ENCODE data around the gene UGGT1.

Gene UGGT1, protein sequence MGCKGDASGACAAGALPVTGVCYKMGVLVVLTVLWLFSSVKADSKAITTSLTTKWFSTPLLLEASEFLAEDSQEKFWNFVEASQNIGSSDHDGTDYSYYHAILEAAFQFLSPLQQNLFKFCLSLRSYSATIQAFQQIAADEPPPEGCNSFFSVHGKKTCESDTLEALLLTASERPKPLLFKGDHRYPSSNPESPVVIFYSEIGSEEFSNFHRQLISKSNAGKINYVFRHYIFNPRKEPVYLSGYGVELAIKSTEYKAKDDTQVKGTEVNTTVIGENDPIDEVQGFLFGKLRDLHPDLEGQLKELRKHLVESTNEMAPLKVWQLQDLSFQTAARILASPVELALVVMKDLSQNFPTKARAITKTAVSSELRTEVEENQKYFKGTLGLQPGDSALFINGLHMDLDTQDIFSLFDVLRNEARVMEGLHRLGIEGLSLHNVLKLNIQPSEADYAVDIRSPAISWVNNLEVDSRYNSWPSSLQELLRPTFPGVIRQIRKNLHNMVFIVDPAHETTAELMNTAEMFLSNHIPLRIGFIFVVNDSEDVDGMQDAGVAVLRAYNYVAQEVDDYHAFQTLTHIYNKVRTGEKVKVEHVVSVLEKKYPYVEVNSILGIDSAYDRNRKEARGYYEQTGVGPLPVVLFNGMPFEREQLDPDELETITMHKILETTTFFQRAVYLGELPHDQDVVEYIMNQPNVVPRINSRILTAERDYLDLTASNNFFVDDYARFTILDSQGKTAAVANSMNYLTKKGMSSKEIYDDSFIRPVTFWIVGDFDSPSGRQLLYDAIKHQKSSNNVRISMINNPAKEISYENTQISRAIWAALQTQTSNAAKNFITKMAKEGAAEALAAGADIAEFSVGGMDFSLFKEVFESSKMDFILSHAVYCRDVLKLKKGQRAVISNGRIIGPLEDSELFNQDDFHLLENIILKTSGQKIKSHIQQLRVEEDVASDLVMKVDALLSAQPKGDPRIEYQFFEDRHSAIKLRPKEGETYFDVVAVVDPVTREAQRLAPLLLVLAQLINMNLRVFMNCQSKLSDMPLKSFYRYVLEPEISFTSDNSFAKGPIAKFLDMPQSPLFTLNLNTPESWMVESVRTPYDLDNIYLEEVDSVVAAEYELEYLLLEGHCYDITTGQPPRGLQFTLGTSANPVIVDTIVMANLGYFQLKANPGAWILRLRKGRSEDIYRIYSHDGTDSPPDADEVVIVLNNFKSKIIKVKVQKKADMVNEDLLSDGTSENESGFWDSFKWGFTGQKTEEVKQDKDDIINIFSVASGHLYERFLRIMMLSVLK (N-terminal part only)

GRCh38 chr2:128090945-128091725 is at the start of gene UGGT1:
Gene UGGT1, plus strand, starts transcription at chr2:128091200. Its CDS starts 158 bp downstream, at chr2:128091358.
- DNase-seq (ENCODE audit: low read depth, low spot score), result peak; percentile 90

- no peak for DNase-seq (ENCODE audit: low read depth, low spot score)
Observed at GRCh38 chr2:128041561-128041960, 49.4 kb upstream of the UGGT1 start.

DNA sequence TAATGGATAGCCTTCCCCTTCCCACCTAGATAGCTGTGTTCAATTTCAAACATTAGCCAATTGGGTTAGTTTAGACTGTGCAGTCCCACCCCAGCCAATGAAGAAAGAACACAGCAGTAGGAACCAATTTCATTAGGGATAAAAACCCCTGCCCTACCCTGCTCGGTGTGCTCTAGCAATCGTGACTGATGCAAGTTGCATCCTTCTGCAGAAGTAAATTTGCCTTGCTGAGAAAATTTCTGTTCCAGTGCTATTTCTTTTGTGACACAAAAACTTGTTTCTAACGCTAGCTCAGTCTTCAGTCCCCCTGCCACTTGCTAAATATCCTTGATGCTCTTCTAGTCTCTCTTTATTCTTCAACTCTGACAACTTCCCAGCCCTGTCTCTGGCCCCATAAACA is 48.0 kb upstream of the UGGT1 start:
- no peak for DNase-seq (ENCODE audit: low read depth, low spot score)

- DNase-seq (ENCODE audit: low read depth, low spot score), result no peak
Observed at GRCh38 chr2:128053331-128053730, 37.7 kb upstream of the UGGT1 start.

DNA sequence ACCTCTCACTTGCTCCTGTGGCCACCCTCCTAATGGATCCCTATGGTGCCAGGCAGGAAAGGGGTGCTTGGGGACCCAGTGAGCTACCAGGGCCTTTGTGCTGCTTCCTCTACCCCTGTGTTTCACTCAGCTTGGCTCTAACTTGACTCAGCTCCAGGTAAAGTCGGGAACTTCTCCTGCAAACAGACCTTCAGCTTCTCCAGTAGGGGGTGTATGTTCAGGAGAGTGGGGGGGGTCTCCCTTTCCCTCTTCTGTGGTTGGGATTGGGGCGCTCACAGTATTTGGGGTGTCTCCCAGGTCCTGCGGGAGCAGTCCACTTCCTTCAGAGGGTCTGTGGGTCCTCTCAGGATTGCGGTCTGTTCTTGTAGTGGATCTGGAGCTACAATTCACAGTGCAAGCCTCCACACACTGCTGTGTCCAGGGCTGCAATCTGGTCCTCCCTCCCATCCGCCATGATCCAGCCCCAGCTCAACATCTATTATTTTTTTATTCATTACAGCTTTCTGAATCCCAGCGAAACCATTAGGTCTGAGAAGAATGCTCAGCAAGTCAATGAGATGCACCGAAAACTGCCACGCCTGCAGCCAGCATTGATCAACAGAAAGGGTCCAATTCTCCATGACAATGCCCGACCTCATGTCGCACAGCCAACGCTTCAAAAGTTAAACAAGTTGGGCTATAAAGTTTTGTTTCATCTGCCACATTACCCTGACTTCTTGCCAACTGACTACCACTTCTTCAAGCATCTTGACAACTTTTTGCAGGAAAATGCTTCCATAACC is 36.7 kb upstream of the UGGT1 start:
- DNase-seq (ENCODE audit: low read depth, low spot score), result no peak

DNA sequence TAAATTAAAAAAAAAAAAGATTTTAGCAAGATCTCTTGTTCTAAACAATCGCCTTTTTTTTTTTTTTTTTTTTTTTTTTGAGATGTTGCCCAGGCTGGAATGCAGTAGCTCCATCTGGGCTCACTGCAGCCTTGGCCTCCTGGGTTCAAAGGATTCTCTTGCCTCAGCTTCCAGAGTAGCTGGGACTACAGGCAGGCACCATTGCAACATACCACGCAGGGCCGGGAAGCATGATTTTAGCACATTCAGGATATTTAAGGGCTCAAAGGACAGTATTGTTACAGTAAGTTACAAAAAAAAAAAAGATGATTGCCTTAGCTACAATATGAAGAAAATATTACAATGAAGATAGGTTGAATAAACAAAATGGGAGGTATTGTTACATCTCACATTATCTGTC is 33.7 kb upstream of the UGGT1 start:
- no peak for DNase-seq (ENCODE audit: low read depth, low spot score)

- DNase-seq (ENCODE audit: low read depth, low spot score), result no peak
Observed at GRCh38 chr2:128058114-128058513, 32.9 kb upstream of the UGGT1 start.

DNA sequence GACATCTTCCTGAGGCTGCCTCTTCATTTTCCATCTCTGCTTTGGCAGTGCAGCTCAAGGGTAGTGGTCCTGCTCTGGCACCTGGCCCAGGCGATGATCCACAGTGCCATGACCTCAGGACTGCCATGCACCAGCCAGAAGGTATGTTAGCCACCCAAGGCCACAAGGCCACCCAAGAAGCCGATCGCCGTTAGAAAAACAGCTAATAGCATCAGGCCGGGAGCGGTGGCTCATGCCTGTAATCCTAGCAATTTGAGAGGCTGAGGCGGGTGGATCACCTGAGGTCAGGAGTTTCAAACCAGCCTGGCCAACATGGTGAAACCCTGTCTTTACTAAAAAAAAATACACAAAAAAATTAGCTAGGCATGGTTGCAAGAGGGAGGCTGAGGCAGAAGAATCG is 28.4 kb upstream of the UGGT1 start:
- no peak for DNase-seq (ENCODE audit: low read depth, low spot score)

- no peak for DNase-seq (ENCODE audit: low read depth, low spot score)
Observed at GRCh38 chr2:128064353-128064752, 26.6 kb upstream of the UGGT1 start.

GRCh38 chr2:128069769-128070168 is 21.2 kb upstream of the UGGT1 start:
- no peak for DNase-seq (ENCODE audit: low read depth, low spot score)

- no peak for DNase-seq (ENCODE audit: low read depth, low spot score)
Observed at GRCh38 chr2:128073278-128073677, 17.7 kb upstream of the UGGT1 start.

- no peak for DNase-seq (ENCODE audit: low read depth, low spot score)
Observed at GRCh38 chr2:128076461-128077106, 14.4 kb upstream of the UGGT1 start.

DNA sequence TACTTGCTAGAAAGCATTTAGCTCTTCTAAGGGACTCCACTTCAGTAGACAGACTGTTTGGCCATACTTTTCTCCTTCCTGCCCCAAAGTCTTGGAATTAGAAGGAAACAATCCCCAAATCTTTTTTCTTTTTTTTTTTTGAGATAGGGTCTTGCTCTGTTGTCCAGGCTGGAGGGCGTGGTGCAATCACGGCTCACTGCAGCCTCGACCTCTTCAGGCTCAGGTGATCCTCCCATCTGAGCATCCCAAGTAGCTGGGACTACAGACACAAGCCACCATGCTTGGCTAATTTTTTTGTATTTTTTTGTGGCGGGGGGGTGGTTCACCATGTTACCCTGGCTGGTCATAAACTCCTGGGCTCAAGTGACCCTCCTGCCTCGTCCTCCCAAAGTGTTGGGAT is 6.2 kb upstream of the UGGT1 start:
- no peak for DNase-seq (ENCODE audit: low read depth, low spot score)

DNA sequence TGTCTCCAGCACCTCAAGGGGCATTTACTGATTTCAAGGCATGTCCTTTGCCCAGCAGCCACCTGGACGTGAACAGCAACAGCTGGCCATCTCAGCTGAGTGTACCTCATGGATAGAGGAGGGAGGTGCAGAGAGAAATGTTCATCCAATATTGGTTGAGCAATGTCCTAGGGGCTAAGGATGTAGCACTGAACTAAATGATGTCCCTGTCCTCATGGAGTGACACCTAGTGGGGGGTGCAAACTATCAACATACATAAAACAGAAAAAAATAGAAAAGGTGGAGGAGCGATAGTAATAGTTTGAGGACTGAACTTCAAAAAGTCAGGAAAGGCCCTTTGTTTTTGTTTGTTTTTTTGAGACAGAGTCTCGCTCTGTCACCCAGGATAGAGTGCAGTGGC is 4.8 kb upstream of the UGGT1 start:
- DNase-seq (ENCODE audit: low read depth, low spot score), result no peak

GRCh38 chr2:128090575-128090944 is 440 bp upstream of the UGGT1 start:
- DNase-seq (ENCODE audit: low read depth, low spot score), result no peak

GRCh38 chr2:128091726-128092080 is 703 bp downstream of the UGGT1 start:
- no peak for DNase-seq (ENCODE audit: low read depth, low spot score)

- DNase-seq (ENCODE audit: low read depth, low spot score), result no peak
Observed at GRCh38 chr2:128092656-128093055, 1.7 kb downstream of the UGGT1 start.

- DNase-seq (ENCODE audit: low read depth, low spot score), result no peak
Observed at GRCh38 chr2:128093762-128094161, 2.8 kb downstream of the UGGT1 start.

DNA sequence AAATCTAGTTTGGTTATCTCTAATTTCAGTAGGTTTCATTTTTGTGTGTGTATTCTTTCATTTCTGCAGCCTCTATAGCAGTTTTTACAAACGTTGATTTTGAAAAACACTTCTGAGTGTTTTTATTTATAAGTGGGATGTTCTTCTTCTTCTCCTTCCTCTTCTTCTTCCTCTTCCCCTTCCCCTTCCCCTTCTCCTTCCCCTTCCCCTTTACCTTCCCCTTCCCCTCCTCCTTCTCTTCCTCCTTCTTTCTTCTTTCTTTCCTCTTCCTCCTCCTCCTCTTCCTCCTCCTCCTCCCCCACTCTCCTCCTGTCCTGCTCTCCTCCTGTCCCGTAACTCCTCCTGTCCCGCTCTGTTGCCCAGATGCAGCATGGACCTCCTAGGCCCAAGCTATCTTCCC is 4.2 kb downstream of the UGGT1 start:
- no peak for DNase-seq (ENCODE audit: low read depth, low spot score)

- no peak for DNase-seq (ENCODE audit: low read depth, low spot score)
Observed at GRCh38 chr2:128103407-128103806, 12.4 kb downstream of the UGGT1 start.
